GM18858 (cell line): ENCODE measurements around the gene SPIRE2.

Experiments
- ATAC-seq: cut with Tn5 transposase; IDR thresholded peaks from one replicate; pipeline ENCODE4 v1.9.1; 2021; ENCODE audit not compliant: unreplicated experiment

Gene SPIRE2

GRCh38 chr16:89893642-89894548, 65.6 kb downstream of the SPIRE2 start:
- no peak for ATAC-seq

- no peak for ATAC-seq
Observed at GRCh38 chr16:89895482-89896250, 67.4 kb downstream of the SPIRE2 start.

- ATAC-seq: no peak
Observed at GRCh38 chr16:89897204-89897603, 68.9 kb downstream of the SPIRE2 start.

- no peak for ATAC-seq
Observed at GRCh38 chr16:89898201-89898967, 70.1 kb downstream of the SPIRE2 start.

GRCh38 chr16:89899879-89900481, 71.7 kb downstream of the SPIRE2 start:
- ATAC-seq: no peak

GRCh38 chr16:89900885-89901284, 72.6 kb downstream of the SPIRE2 start:
- no peak for ATAC-seq

GRCh38 chr16:89902980-89903379, 74.7 kb downstream of the SPIRE2 start:
- ATAC-seq: no peak

- no peak for ATAC-seq
Observed at GRCh38 chr16:89903908-89904515, 75.7 kb downstream of the SPIRE2 start.

GRCh38 chr16:89904606-89905510, 76.6 kb downstream of the SPIRE2 start:
- no peak for ATAC-seq

- ATAC-seq: no peak
Observed at GRCh38 chr16:89905511-89906139, 77.3 kb downstream of the SPIRE2 start.

GRCh38 chr16:89906140-89907025, 78.1 kb downstream of the SPIRE2 start:
- no peak for ATAC-seq

- ATAC-seq: no peak
Observed at GRCh38 chr16:89907055-89907814, 79.0 kb downstream of the SPIRE2 start.

GRCh38 chr16:89908236-89908635, 80.0 kb downstream of the SPIRE2 start:
- no peak for ATAC-seq

- ATAC-seq: no peak
Observed at GRCh38 chr16:89909777-89910716, 81.8 kb downstream of the SPIRE2 start.

GRCh38 chr16:89910717-89911354, 82.6 kb downstream of the SPIRE2 start:
- ATAC-seq: no peak

GRCh38 chr16:89911375-89911774, 83.1 kb downstream of the SPIRE2 start:
- no peak for ATAC-seq
